ENCODE data around the gene TRPV5. TPM values are rescaled to one million over a fixed set of nuclear protein-coding genes. Genes with fewer than 3 reads are reported as not detected.

The TRPV5 gene
- total RNA-seq, 6 experiments from 2014 or later: not detected

- intact Hi-C loops (cut with DNase I): no loop called here
- no peak for ATAC-seq
- TF ChIP-seq POLR2A (IDR thresholded peaks at IDR 0.05) (no peak), CTCF (IDR thresholded peaks at IDR 0.05) (no peak)
- Histone ChIP-seq H3K27me3 (no peaks in the 10 kb centered on the region), H3K9me3 (no peaks in the 10 kb centered on the region), H3K36me3 (no peaks in the 10 kb centered on the region), H3K4me1 (no peaks in the 10 kb centered on the region), H3K27ac (no peak overlapping the region), H3K4me3 (no peak overlapping the region)
- DNase-seq: no peak
Measured at GRCh38 chr7:142904128-142904527, 29.4 kb downstream of the TRPV5 start.

- intact Hi-C loops (cut with DNase I): no loop called here
Measured at GRCh38 chr7:142901426-142902259, 31.9 kb downstream of the TRPV5 start.

DNA sequence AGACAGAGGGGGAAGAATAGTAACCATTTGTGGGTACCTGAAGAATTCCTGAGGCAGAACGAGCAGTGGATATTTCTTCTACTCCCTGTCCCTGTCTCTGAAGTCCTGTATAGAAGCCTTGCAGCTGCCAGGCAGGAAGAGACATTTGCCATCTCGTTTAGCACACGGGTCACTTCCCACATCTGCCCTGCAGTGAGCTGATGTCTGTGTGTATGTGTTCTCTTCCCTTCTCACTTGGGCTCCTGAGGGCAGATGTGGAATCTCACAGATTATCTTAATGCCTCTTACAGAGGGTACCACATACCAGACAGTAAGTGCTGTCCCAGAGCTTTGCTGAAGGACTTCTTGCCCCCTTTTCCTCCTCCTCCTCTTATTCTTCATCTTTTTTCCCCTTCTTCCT, 33.9 kb downstream of the TRPV5 start:
- H3K36me3 ChIP-seq: no peaks in the 10 kb centered on the region
- 43% methylated on average over 1 of the region's 3 CpGs for whole genome bisulfite sequencing (ENCODE audit: insufficient coverage, low coverage, low lambda C conversion rate, missing lambda C conversion rate)
- H3K4me3 ChIP-seq: no peak overlapping the region
- no peaks in the 10 kb centered on the region for H3K27me3 ChIP-seq
- no peaks in the 10 kb centered on the region for H3K4me1 ChIP-seq
- TF ChIP-seq POLR2A (IDR thresholded peaks at IDR 0.05) (no peak), CTCF (IDR thresholded peaks at IDR 0.05) (no peak)
- no peaks in the 10 kb centered on the region for H3K9me3 ChIP-seq
- no peak overlapping the region for H3K27ac ChIP-seq
- ATAC-seq (no peak), DNase-seq (no peak)
- intact Hi-C loops (cut with DNase I): no loop called here

More at GRCh38 chr7:142901426-142902259, 31.9 kb downstream of the TRPV5 start:
- Histone ChIP-seq H3K36me3 (no peaks in the 10 kb centered on the region), H3K4me1 (no peaks in the 10 kb centered on the region), H3K9me3 (no peaks in the 10 kb centered on the region), H3K27me3 (no peaks in the 10 kb centered on the region), H3K27ac (no peak overlapping the region), H3K4me3 (no peak overlapping the region)
- DNase-seq: no peak
- TF ChIP-seq POLR2A (IDR thresholded peaks at IDR 0.05) (no peak), CTCF (IDR thresholded peaks at IDR 0.05) (no peak)
- 67% methylated on average over 15 of the region's 15 CpGs for WGBS (ENCODE audit: insufficient coverage, low coverage, low lambda C conversion rate, missing lambda C conversion rate)
- no peak for ATAC-seq

DNA sequence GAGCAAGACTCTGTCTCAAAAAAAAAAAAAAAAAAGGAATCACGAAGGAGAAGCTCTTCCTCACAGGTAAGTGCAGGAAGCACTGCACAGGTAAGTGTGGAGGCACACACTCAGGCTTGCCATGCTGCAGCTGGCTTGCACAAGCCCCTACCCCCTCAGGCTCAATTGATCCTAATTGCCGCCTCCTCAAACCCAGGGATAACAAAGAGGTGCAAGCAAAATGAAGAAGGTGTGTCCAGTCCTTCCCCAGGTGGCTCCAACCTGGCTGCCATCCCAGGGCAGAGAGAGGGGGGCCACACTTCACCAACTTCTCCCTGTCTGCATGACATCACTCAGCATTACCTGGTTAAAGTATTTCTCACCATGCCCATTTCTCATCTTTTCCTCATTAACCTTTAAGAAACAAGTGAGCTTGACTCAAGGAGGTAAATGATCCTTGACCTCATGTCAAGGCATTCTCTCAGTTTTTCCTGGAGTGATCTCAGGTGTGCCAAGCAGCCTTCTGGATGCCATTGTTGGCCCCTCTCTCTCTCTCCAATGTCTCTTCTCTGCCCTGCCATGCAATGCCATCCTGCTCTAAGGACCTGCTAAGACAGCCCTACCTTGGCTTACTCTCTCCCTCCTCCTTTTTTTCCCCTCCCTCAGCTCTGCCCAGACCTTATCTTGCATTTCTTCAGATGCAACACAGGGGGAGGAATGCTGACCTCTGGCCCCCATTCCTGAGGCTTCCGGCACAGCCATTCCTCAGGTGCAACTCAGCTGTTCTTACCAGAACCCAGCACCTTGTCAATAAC, 35.0 kb downstream of the TRPV5 start:
- no peaks in the 10 kb centered on the region for H3K4me1 ChIP-seq
- no peak overlapping the region for H3K4me3 ChIP-seq
- 64% methylated on average over 2 of the region's 3 CpGs for WGBS (ENCODE audit: insufficient coverage, low coverage, low lambda C conversion rate, missing lambda C conversion rate)
- no peak for TF ChIP-seq POLR2A (IDR thresholded peaks at IDR 0.05)
- no peak for TF ChIP-seq CTCF (IDR thresholded peaks at IDR 0.05)
- no peaks in the 10 kb centered on the region for H3K9me3 ChIP-seq
- H3K27me3 ChIP-seq: no peaks in the 10 kb centered on the region
- ATAC-seq: peak in 1 of 4 donors; percentile 9
- H3K36me3 ChIP-seq: no peaks in the 10 kb centered on the region
- no peak overlapping the region for H3K27ac ChIP-seq
- peak in 2 of 3 donors; percentile 16 to 19 for DNase-seq
- intact Hi-C loops (cut with DNase I): no loop called here
